ENCODE measurements around the gene C19orf25.

DNA sequence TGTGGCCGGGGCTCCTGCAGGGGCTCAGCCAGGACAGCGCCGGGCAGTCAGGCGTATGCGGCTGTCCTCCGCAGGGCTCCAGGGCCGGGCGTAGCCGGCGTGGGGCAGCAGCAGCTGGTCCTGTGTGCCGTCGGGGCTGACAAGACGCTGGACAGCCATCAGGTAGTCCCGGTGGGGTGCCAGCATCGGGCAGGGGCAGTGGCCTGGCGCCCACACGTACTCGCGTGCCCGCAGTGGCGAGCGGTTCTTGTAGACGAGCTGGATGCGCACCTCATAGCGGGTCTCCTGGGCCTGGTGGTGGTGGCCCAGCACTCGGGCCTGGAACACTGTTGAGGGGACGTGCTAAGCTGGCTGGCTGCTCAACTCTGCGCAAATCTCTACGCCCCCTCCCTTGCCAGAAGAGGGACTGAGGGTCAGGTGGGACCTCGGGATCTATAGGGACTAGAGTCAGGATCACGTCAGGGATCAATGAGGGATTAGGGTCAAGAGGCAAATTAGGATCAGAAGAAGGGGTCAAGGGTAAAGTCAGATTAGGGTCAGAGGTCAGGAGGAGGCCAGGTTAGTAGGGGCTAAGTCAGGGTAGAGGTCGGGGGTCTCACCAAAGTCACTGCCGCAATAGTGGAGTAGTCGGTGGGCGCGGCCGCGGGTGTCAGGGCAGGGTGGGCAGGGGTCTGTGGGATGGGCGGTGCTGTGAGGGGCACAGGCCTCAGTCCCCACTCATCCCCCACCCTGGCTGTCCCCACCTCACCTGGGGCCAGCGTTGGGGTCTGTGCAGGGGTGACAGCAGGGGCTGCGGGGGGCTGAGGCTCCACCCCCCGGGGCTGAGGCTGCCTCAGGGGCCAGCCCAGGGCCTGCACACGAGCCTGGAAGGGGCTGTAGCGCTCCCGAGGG lies 27.2 kb upstream of the C19orf25 start:
- TF ChIP-seq GATA2 (IDR thresholded peaks at IDR 0.05; ENCODE audit: low read depth, low read length) (no peak), GATA3 (IDR thresholded peaks at IDR 0.05; ENCODE audit: low read depth, low read length) (no peak)
